HG03175 (cell line): ENCODE measurements around the gene CILP2.

Experiments used
- ATAC-seq: cut with Tn5 transposase; IDR thresholded peaks from one replicate; pipeline ENCODE4 v1.9.1; 2021; ENCODE audit warnings: mild to moderate bottlenecking, moderate library complexity; ENCODE audit not compliant: unreplicated experiment

CILP2 gene

GRCh38 chr19:19528721-19529490 lies 9.2 kb upstream of the CILP2 start, which contains the start of gene YJEFN3:
Gene YJEFN3, plus strand, starts transcription at chr19:19528911. Its CDS starts 22 bp downstream, at chr19:19528933.
- ATAC-seq, result no peak

DNA sequence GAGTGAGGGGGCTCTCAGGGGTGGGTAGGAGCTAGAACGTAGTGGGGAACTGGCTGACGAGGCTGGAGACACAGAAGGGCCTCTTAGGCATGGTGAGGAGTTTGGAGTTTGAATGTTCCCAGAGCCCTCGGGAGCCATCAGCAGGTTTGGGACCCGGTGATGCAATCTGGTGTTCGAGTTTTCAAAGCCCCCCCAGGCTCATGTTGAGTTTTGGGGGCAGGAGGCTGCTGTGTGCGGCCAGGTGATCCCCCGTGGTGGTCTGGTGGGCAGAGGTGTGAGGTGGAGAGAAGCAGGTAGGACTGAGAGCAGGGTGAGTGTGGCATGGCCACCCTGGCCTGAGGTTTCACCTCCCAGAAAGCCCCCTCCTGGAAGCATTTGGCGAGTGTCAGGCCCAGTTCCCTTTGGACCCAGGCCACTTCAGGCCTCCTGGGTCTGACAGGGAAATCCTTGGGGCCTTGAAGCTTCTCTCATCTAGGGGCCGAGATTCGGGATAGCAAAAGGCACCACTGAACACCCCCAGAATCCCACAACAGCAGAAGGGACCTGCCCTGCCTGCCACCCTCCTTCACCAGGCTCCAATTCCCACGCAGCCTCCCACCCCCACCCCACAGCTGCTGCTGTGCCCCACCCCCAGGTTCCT lies 8.2 kb upstream of the CILP2 start:
- ATAC-seq, result no peak

- ATAC-seq, result no peak
These were observed 7.7 kb upstream of the CILP2 start for GRCh38 chr19:19530423-19530804.

DNA sequence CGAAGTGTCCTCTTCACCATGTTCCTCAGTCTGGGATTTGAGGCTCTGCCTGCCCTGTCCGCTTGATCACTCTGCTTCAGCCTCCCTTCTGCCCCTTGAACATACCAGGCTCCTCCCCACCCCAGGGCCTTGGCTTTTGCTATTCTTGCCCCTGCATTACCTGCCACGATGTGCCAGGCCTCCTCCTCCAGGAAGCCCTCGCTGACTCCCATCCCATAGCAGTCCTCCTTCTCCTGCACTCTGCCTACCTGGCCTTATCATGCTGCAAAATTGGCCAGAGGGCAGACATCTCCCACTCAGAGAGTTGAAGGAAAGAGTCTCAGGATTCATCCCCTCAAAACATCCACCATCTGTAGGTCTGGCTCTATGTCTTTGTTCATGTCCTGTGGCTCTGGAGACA lies 7.2 kb upstream of the CILP2 start:
- no peak for ATAC-seq

DNA sequence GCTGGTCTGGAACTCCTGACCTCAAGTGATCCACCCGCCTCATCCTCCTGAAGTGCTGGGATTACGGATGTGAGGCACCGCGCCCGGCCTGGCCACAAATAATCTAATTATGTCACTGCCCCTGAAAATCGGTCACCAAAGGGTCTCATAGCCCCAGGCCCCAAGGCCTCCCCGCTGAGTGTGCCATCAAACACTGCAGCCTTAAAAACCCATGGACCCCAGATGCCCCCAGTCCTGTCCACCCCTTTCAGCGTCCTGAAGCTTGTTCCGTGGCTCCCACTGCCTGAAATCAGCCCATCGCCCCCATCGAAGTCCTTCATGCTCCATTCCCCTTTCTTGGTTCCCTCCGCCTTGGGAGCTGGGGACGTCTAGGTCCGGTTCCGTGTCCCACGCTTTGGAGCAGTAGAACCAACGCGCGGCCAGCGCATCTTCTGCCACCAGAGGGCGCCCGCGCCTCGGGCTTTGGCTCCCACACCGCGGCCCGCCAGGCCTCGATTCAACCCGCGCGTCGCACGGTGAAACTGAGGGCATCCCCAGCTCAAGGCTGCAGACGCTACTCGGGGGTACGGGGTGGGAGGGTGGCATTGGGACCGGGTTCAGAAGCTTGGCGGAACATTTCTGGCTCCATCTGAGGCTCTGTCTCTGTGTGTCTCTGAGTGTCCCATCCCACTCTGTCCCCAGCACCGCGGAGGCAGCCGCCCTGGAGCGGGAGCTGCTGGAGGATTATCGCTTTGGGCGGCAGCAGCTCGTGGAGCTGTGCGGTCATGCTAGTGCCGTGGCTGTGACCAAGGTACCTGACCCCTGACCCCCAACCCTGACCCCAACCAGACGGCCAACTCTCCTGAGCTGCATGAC lies 5.9 kb upstream of the CILP2 start:
- no peak for ATAC-seq

DNA sequence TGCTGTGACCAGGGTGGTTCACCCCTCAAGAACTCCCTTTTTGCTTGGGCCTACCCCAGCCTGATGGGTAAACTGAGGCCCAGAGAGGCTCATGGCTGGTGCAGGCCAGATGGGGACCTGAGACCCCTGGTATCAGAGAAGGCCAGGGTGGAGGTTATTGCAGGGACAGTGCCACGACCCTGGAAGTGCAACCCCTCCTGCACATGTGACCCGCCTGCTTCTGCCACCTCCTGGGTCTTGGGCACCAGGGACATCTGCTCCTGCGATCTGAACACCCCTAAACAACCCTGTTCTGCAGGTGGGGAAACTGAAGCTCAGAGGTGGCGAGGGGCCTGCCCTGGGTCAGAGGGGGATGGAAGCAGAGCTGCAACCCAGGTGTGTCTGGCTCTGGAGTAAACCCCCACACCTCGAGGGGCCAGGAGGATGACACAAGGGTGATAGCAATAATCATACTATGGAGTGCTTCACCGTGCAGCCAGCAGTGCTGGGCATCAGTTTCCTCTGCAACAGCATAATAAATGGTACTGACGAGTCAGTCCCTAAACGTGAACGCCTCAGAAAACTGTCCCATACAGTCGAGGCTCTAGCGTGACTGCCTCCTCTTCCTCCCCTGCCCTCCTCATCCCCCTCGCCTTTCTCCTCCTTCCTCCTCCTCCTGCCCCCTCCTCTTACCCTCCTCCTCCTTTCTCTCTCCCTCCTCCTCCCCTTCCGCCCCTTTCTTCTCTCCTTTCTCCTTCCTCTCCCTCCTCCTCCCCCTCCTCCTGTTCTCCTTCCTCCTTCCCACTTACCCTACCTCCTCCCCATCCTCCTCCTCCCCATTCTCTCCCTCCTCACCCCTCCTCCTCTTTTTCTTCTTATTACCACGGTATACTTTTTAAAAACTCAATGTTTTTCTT lies 5.0 kb upstream of the CILP2 start:
- no peak for ATAC-seq

GRCh38 chr19:19533841-19534240 lies 4.2 kb upstream of the CILP2 start:
- no peak for ATAC-seq

- ATAC-seq, result no peak
These were observed 3.4 kb upstream of the CILP2 start for GRCh38 chr19:19534556-19535265.

DNA sequence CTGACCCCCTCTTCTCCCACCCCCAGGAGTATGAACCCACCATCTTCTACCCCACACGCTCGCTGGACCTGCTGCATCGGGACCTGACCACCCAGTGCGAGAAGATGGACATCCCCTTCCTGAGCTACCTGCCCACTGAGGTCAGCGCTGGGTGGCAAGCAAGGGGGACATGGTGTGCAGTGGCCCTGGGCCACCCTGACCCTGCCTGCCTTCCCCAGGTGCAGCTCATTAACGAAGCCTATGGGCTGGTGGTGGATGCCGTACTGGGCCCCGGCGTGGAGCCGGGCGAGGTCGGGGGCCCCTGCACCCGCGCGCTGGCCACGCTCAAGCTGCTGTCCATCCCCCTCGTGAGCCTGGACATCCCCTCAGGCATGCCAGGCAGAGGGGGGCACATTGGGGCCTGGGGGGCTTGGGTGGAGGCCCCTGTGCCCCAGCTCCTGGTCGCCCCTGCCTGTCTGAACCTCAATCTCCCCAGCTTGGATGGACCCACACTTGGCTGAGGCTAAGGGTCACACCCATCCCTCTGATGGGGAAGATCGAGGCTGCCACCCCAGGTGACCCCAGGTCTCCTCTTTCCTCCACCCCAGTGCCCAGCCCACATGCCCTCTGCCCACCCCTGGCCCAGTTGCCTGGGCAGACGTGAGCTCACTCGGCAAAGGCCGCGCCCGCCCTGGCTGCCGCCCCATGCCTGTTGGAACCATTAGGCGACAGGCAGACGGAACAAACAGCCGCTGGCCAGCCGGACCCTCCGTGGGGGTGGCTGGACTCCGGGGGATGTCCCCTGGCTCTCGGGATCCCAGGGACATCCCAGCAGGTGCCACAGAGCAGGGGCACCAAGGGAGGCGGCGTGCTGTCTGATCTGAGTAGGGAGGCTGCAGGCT lies 2.5 kb upstream of the CILP2 start:
- ATAC-seq, result no peak

GRCh38 chr19:19537075-19538048 lies 703 bp upstream of the CILP2 start:
- ATAC-seq, result no peak

- no peak for ATAC-seq
These were observed 711 bp downstream of the CILP2 start for GRCh38 chr19:19538785-19539166.

DNA sequence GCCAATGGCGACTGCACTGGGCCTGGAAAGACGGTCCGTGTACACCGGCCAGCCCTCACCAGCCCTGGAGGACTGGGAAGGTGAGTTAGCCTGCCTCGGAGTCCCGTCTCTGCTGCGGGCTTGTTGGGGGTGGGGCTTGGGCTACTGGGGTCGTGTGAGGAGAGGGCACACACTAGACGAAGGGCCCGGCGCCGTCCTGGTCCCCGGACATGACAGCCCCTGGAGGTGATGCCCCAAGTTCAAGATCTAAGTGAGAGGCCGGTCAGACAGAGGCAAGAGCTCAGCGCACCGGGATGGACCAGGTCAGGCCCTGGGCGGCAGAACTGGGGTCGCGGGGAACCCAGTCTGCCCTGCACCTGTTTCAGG lies 1.6 kb downstream of the CILP2 start:
- ATAC-seq, result no peak

DNA sequence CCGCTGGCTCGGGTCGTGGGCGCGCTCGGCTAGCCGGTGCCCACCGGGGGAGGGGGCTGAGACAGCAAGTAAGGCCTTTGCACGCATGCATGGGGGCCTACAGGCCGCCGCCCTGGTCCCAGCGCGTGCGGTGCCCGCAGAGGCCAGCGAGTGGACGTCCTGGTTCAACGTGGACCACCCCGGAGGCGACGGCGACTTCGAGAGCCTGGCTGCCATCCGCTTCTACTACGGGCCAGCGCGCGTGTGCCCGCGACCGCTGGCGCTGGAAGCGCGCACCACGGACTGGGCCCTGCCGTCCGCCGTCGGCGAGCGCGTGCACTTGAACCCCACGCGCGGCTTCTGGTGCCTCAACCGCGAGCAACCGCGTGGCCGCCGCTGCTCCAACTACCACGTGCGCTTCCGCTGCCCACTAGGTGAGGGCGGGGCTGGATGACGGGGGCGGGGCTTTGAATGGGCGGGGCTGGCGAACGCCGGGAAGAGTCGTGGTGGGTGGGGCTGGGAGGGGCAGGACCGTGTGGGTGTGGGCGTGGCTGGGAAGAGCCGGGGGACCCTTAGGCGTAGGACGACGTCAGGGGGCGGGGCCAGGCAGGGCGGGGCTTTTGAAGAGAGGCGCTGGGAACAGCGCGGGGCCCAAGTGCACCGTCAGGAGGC lies 2.1 kb downstream of the CILP2 start:
- ATAC-seq, result no peak

- ATAC-seq, result no peak
These were observed 2.9 kb downstream of the CILP2 start for GRCh38 chr19:19540715-19541515.

- ATAC-seq, result no peak
These were observed 3.6 kb downstream of the CILP2 start for GRCh38 chr19:19541616-19542015.

DNA sequence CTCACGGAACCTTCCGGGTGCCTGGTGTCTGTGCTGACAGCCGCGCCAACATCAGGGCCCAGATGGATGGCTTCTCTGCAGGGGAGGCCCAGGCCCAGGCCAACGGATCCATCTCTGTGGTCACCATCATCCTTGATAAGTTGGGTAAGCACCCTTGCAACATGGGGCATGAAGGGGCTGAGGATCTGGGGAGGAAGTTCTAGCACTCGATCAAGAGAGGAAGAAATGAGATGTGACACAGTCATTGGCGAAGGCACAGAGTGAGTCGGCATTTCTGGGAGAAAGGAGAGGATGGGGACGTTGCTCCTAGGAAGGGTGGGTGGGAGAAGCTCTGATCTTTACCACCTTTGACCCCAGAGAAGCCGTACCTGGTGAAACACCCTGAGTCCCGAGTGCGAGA lies 4.4 kb downstream of the CILP2 start:
- ATAC-seq, result no peak

GRCh38 chr19:19543101-19543500 lies 5.0 kb downstream of the CILP2 start:
- ATAC-seq, result no peak
